K562 (cell line): ENCODE results near the gene NUFIP1.

Source experiments
- CTCF ChIP-seq, 3 experiments: IDR thresholded peaks in 2 of 3; conservative IDR thresholded peaks in 1 of 3; 2 replicates each; pipeline ENCODE4 v1.5.1; 2011 to 2012; ENCODE audit warnings: low read length in 3 of 3, mild to moderate bottlenecking in 3 of 3, control low read depth in 2 of 3, improper control_type of control experiment in 1 of 3, inconsistent platforms in 1 of 3, low read depth in 1 of 3, mixed read lengths in 1 of 3, moderate library complexity in 1 of 3; ENCODE audit not compliant: insufficient read depth in 2 of 3
- POLR2A ChIP-seq: fragments of 450-650 bp; conservative IDR thresholded peaks from 2 replicates; pipeline ENCODE4 v1.6.1; 2016
- POLR2AphosphoS2 ChIP-seq: IDR thresholded peaks from 2 replicates; pipeline ENCODE4 v1.6.1; 2012; ENCODE audit warnings: low read length, improper control_type of control experiment
- ZNF134 ChIP-seq: fragments of 250-450 bp; sonication (Bioruptor Pico); conservative IDR thresholded peaks from 2 replicates; pipeline ENCODE4 v1.4.0; 2020

DNA sequence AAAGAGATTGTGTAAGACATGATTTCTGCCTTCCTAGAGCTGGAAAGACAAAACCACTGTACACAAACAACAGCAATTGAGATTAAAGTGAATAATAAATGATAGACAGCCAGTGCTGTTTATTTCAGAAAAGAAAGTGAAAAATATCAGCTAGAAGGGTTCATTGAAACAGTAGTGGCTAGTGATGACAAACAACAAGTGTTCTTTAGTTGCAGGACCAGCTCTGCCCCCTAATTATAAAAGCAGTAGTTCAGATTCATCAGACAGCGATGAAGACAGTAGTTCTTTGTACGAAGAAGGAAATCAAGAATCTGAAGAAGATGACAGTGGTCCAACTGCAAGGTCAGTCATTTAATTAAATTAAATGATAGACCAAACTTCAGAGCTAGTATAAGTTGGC, 14.8 kb upstream of the NUFIP1 start:
- no peak for TF ChIP-seq CTCF (IDR thresholded peaks at IDR 0.05 in 2 of 3, conservative IDR thresholded peaks at IDR 0.05 in 1 of 3; ENCODE audit: insufficient read depth in 2 of 3, low read depth in 1 of 3, low read length in 3 of 3)
- TF ChIP-seq ZNF134 (CRISPR knock-in tag): no peak
- TF ChIP-seq POLR2A: no peak
- no peak for TF ChIP-seq POLR2AphosphoS2
